ENCODE measurements around the gene KIF5C.

DNA sequence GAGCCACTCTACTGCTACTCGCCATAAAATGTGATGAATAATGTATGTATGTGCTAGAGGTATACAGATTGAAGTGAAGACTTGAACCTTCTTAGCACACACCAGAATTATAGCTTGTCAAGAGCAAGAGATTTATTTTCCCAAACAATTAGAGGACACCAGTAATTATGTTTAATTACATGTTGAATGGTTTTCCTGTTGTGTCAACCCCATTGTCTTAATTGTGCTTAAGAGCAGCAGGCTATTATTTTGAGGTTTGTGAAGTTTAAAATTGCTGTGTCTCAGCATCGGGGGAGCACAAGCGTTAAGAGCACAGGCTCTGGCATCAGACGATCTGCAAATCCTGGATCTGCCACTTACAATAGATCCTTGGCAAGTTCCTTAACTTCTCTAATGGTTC, 29.0 kb downstream of the KIF5C start:
- TF ChIP-seq CTCF (IDR thresholded peaks at IDR 0.05) (no peak), POLR2AphosphoS5 (IDR thresholded peaks at IDR 0.05) (no peak), POLR2A (IDR thresholded peaks at IDR 0.05) (no peak)
